ENCODE measurements around the gene ABCB11. TPM values are rescaled to one million over a fixed set of nuclear protein-coding genes. Genes with fewer than 3 reads are reported as not detected.

The ABCB11 gene
- total and polyA plus RNA-seq, 4 donors: 18.3 to 74.3 (median 38.3) TPM

DNA sequence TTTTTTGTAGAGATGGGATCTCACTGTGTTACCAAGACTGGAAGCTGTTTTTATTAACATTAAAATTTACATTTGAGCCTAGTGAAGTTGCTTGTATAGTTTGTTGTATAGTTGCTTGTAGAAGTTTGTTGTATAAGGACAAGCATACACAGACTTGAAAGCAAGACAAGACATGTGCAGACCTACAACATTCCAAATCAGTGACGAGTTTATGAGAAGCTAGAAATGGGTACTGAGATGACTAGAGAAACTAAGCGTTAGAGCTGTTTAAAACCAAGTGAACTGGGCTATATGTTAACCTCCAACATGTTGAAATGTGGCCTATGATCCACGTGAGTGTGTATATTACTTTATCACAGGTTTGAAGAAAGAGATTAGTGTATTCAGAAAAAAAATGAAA is 39.1 kb downstream of the ABCB11 start:
- H3K9me3 ChIP-seq (ENCODE audit: control insufficient read depth in 4 of 4, low read length in 3 of 4): no peaks in the 10 kb centered on the region
- peak overlapping the region; percentile 51 to 57 for H3K27ac ChIP-seq (ENCODE audit: low read depth in 1 of 2, low read length in 2 of 2)
- no peak overlapping the region for H3K9ac ChIP-seq (ENCODE audit: low read depth in 1 of 2, low read length in 2 of 2)
- no peak for DNase-seq (ENCODE audit: low spot score)
- no peaks in the 10 kb centered on the region for H3K27me3 ChIP-seq (ENCODE audit: control insufficient read depth in 4 of 4, insufficient read depth in 4 of 4, low read length in 3 of 4)
- no peak overlapping the region for H3K4me3 ChIP-seq (ENCODE audit: low read depth in 1 of 3, low read length in 3 of 3)
- 89% methylated on average over 3 of the region's 3 CpGs for WGBS
- peaks cover 6 to 43% (median 24%) of the 10 kb centered on the region in 4 donors for H3K36me3 ChIP-seq (ENCODE audit: control insufficient read depth in 4 of 4, insufficient read depth in 3 of 4, low read depth in 1 of 4, low read length in 3 of 4)
- TF ChIP-seq, protein P1, sequence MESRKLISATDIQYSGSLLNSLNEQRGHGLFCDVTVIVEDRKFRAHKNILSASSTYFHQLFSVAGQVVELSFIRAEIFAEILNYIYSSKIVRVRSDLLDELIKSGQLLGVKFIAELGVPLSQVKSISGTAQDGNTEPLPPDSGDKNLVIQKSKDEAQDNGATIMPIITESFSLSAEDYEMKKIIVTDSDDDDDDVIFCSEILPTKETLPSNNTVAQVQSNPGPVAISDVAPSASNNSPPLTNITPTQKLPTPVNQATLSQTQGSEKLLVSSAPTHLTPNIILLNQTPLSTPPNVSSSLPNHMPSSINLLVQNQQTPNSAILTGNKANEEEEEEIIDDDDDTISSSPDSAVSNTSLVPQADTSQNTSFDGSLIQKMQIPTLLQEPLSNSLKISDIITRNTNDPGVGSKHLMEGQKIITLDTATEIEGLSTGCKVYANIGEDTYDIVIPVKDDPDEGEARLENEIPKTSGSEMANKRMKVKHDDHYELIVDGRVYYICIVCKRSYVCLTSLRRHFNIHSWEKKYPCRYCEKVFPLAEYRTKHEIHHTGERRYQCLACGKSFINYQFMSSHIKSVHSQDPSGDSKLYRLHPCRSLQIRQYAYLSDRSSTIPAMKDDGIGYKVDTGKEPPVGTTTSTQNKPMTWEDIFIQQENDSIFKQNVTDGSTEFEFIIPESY (IDR thresholded peaks at IDR 0.05): no peak
- TF ChIP-seq HNF4G (IDR thresholded peaks at IDR 0.05) (no peak), GABPA (IDR thresholded peaks at IDR 0.05 in 1 of 2, conservative IDR thresholded peaks at IDR 0.05 in 1 of 2) (no peak), EGR1 (IDR thresholded peaks at IDR 0.05; ENCODE audit: low read depth in 2 of 2) (no peak), NR2F2 (IDR thresholded peaks at IDR 0.05) (no peak), SP1 (IDR thresholded peaks at IDR 0.05) (no peak), RXRA (IDR thresholded peaks at IDR 0.05) (no peak), YY1 (IDR thresholded peaks at IDR 0.05) (no peak)
- TF ChIP-seq, protein P2, sequence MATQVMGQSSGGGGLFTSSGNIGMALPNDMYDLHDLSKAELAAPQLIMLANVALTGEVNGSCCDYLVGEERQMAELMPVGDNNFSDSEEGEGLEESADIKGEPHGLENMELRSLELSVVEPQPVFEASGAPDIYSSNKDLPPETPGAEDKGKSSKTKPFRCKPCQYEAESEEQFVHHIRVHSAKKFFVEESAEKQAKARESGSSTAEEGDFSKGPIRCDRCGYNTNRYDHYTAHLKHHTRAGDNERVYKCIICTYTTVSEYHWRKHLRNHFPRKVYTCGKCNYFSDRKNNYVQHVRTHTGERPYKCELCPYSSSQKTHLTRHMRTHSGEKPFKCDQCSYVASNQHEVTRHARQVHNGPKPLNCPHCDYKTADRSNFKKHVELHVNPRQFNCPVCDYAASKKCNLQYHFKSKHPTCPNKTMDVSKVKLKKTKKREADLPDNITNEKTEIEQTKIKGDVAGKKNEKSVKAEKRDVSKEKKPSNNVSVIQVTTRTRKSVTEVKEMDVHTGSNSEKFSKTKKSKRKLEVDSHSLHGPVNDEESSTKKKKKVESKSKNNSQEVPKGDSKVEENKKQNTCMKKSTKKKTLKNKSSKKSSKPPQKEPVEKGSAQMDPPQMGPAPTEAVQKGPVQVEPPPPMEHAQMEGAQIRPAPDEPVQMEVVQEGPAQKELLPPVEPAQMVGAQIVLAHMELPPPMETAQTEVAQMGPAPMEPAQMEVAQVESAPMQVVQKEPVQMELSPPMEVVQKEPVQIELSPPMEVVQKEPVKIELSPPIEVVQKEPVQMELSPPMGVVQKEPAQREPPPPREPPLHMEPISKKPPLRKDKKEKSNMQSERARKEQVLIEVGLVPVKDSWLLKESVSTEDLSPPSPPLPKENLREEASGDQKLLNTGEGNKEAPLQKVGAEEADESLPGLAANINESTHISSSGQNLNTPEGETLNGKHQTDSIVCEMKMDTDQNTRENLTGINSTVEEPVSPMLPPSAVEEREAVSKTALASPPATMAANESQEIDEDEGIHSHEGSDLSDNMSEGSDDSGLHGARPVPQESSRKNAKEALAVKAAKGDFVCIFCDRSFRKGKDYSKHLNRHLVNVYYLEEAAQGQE (IDR thresholded peaks at IDR 0.05): no peak
- TF ChIP-seq, protein P3, sequence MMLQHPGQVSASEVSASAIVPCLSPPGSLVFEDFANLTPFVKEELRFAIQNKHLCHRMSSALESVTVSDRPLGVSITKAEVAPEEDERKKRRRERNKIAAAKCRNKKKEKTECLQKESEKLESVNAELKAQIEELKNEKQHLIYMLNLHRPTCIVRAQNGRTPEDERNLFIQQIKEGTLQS (IDR thresholded peaks at IDR 0.05): no peak
- TF ChIP-seq, protein P4, sequence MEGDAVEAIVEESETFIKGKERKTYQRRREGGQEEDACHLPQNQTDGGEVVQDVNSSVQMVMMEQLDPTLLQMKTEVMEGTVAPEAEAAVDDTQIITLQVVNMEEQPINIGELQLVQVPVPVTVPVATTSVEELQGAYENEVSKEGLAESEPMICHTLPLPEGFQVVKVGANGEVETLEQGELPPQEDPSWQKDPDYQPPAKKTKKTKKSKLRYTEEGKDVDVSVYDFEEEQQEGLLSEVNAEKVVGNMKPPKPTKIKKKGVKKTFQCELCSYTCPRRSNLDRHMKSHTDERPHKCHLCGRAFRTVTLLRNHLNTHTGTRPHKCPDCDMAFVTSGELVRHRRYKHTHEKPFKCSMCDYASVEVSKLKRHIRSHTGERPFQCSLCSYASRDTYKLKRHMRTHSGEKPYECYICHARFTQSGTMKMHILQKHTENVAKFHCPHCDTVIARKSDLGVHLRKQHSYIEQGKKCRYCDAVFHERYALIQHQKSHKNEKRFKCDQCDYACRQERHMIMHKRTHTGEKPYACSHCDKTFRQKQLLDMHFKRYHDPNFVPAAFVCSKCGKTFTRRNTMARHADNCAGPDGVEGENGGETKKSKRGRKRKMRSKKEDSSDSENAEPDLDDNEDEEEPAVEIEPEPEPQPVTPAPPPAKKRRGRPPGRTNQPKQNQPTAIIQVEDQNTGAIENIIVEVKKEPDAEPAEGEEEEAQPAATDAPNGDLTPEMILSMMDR (IDR thresholded peaks at IDR 0.05; ENCODE audit: low read depth, low read length, missing input control): no peak
- peaks cover 4 to 21% (median 8%) of the 10 kb centered on the region in 4 donors for H3K4me1 ChIP-seq (ENCODE audit: control insufficient read depth in 4 of 4, insufficient read depth in 4 of 4, low read length in 3 of 4)

DNA sequence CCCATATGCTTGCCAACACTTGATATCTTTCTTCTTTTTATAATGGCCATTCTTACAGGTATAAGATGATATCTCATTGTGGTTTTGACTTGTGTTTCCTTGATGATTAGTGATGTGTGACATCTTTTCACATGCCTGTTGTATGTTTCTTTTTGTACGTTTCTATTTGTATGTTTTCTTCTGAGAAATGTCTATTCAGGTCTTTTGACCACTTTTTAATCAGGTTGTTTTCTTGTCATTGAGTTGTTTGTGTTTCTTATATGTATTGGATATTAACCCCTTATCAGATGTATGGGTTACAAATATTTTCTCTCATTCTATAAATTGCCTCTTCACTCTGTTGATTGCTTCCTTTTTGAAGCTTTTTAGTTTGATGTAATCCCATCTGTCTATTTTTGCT is 42.4 kb downstream of the ABCB11 start:
- Histone ChIP-seq H3K4me3 (ENCODE audit: low read depth in 1 of 3, low read length in 3 of 3) (no peak overlapping the region), H3K27me3 (ENCODE audit: control insufficient read depth in 4 of 4, insufficient read depth in 4 of 4, low read length in 3 of 4) (no peaks in the 10 kb centered on the region), H3K27ac (ENCODE audit: low read depth in 1 of 2, low read length in 2 of 2) (no peak overlapping the region), H3K4me1 (ENCODE audit: control insufficient read depth in 4 of 4, insufficient read depth in 4 of 4, low read length in 3 of 4) (peaks cover 4 to 17% (median 8%) of the 10 kb centered on the region in 4 donors), H3K9ac (ENCODE audit: low read depth in 1 of 2, low read length in 2 of 2) (no peak overlapping the region), H3K9me3 (ENCODE audit: control insufficient read depth in 4 of 4, low read length in 3 of 4) (no peaks in the 10 kb centered on the region), H3K36me3 (ENCODE audit: control insufficient read depth in 4 of 4, insufficient read depth in 3 of 4, low read depth in 1 of 4, low read length in 3 of 4) (peaks cover 10 to 43% (median 27%) of the 10 kb centered on the region in 4 donors)
- no peak for DNase-seq (ENCODE audit: low spot score)
- WGBS: 87% methylated on average over 1 of the region's 1 CpG
- TF ChIP-seq, protein P2 (IDR thresholded peaks at IDR 0.05): no peak
- TF ChIP-seq FOXA1 (IDR thresholded peaks at IDR 0.05) (no peak), FOXA2 (IDR thresholded peaks at IDR 0.05) (no peak), RAD21 (IDR thresholded peaks at IDR 0.05) (no peak), HNF4G (IDR thresholded peaks at IDR 0.05) (no peak)
